ENCODE results near the gene BHLHE23.

The BHLHE23 gene

GRCh38 chr20:62993856-62994494 is 12.8 kb downstream of the BHLHE23 start:
- no peak for DNase-seq (ENCODE audit: low read depth in 1 of 2, low spot score in 1 of 2)

GRCh38 chr20:62991863-62992262 is 14.9 kb downstream of the BHLHE23 start:
- DNase-seq (ENCODE audit: low read depth in 1 of 2, low spot score in 1 of 2): no peak

- DNase-seq (ENCODE audit: low read depth in 1 of 2, low spot score in 1 of 2): no peak
These were observed 15.5 kb downstream of the BHLHE23 start for GRCh38 chr20:62991196-62991807.

GRCh38 chr20:62990306-62990825 is 16.4 kb downstream of the BHLHE23 start:
- DNase-seq (ENCODE audit: low read depth in 1 of 2, low spot score in 1 of 2): no peak

GRCh38 chr20:62989201-62989601 is 17.6 kb downstream of the BHLHE23 start:
- no peak for DNase-seq (ENCODE audit: low read depth in 1 of 2, low spot score in 1 of 2)

- DNase-seq (ENCODE audit: low read depth in 1 of 2, low spot score in 1 of 2): no peak
These were observed 19.6 kb downstream of the BHLHE23 start for GRCh38 chr20:62987114-62987513.

GRCh38 chr20:62986257-62986800 is 20.4 kb downstream of the BHLHE23 start:
- DNase-seq (ENCODE audit: low read depth in 1 of 2, low spot score in 1 of 2): no peak

- no peak for DNase-seq (ENCODE audit: low read depth in 1 of 2, low spot score in 1 of 2)
These were observed 21.4 kb downstream of the BHLHE23 start for GRCh38 chr20:62985444-62985778.

GRCh38 chr20:62984666-62985443 is 21.9 kb downstream of the BHLHE23 start:
- DNase-seq (ENCODE audit: low read depth in 1 of 2, low spot score in 1 of 2): no peak

GRCh38 chr20:62983210-62983609 is 23.6 kb downstream of the BHLHE23 start:
- no peak for DNase-seq (ENCODE audit: low read depth in 1 of 2, low spot score in 1 of 2)

GRCh38 chr20:62982124-62983075 is 24.4 kb downstream of the BHLHE23 start:
- DNase-seq (ENCODE audit: low read depth in 1 of 2, low spot score in 1 of 2): no peak

GRCh38 chr20:62980970-62981369 is 25.8 kb downstream of the BHLHE23 start:
- peak in 1 of 2 donors; percentile 9 for DNase-seq (ENCODE audit: low read depth in 1 of 2, low spot score in 1 of 2)

GRCh38 chr20:62980380-62980960 is 26.3 kb downstream of the BHLHE23 start:
- DNase-seq (ENCODE audit: low read depth in 1 of 2, low spot score in 1 of 2): no peak

- DNase-seq (ENCODE audit: low read depth in 1 of 2, low spot score in 1 of 2): no peak
These were observed 26.8 kb downstream of the BHLHE23 start for GRCh38 chr20:62979876-62980373.

GRCh38 chr20:62979310-62979709 is 27.5 kb downstream of the BHLHE23 start:
- DNase-seq (ENCODE audit: low read depth in 1 of 2, low spot score in 1 of 2): no peak

- DNase-seq (ENCODE audit: low read depth in 1 of 2, low spot score in 1 of 2): no peak
These were observed 28.2 kb downstream of the BHLHE23 start for GRCh38 chr20:62978561-62978943.

- peak; percentile 40 to 63 for DNase-seq (ENCODE audit: low read depth in 1 of 2, low spot score in 1 of 2)
These were observed 28.9 kb downstream of the BHLHE23 start for GRCh38 chr20:62977613-62978560.

GRCh38 chr20:62976886-62977285 is 29.9 kb downstream of the BHLHE23 start:
- DNase-seq (ENCODE audit: low read depth in 1 of 2, low spot score in 1 of 2): no peak
